ENCODE results near the gene CD180. TPM values are rescaled to one million over a fixed set of nuclear protein-coding genes. Genes with fewer than 3 reads are reported as not detected.

The CD180 gene
- total RNA-seq, 2 donors from 2014 or later = 1.4 to 1.5 TPM

DNA sequence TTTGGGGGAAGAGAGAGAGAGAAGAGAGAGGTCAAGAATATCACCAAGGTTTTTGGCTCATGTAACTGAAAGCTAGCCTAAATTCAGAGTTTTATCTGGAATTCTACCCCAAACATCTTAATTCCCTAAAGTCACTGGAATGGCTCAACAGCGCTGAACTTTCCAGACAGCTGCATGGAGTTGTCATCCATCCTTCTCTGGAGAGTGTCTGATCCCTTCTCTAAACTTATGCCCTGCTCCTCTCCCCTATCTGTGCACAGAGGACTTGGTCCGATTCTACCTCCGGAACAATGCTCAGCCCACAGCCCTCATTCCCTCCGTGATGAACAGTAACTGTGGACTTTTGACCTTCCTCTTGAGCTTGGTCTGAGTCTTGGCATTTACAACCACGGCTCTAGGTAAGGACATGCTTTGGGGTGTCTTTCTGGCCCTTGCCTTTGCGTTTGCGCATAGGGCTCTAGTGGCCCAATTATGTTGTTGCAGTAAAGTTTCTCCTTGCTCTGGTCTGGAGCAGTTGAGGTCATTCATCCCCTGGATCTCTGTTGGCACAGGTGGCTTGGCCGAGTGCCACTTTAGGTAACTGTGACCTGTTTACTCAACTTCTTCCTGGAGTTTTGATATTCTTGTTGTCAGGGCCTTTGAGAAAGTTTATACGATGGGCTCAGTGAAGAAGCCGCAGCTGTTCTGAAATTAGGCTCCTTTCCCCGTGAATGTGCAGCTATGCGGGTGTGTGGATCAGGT lies 18.3 kb upstream of the CD180 start:
- intact Hi-C loops (cut with DNase I) = no loop called here
- DNase-seq (ENCODE audit: low spot score) = no peak

DNA sequence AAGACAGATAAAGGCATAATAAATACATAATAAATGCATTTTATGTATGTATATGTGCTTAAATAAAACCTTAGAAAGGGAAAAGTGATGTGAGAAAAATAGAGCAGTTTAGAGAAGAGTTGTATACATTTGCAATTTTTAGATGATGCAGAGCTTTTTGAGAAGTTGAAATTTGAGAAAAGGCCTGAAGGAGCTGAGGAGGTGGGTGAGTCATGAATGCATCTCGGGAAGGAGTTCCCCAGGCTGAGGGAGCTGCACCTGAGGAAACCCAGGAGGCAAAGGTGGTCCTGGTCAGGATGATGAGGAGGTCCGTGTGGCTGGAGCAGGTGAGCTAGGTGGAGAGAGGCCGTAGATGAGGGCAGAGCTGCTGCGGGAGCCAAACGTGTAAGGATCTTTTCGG lies 17.4 kb upstream of the CD180 start:
- no peak for DNase-seq (ENCODE audit: low spot score)
- intact Hi-C loops (cut with DNase I) = no loop called here

DNA sequence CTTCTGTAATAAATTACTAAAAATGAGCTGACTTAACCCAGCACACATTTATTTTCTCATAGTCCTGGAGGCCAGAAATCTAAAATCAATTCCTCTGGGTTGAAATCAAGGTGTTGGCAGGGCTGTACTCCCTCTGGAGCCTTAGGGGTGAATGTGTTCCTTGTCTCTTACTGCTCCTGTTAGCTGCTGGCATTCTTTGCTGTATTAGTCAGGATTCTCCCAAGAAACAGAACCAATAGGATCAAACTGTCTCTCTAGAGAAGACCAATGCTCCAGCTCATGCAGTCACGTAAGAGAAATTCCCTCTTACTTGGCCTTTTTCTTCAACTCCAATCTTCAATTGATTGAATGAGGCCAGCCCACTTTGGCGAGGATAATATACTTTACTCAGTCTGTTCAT lies 15.3 kb upstream of the CD180 start:
- no peak for DNase-seq (ENCODE audit: low spot score)
- intact Hi-C loops (cut with DNase I) = no loop called here

DNA sequence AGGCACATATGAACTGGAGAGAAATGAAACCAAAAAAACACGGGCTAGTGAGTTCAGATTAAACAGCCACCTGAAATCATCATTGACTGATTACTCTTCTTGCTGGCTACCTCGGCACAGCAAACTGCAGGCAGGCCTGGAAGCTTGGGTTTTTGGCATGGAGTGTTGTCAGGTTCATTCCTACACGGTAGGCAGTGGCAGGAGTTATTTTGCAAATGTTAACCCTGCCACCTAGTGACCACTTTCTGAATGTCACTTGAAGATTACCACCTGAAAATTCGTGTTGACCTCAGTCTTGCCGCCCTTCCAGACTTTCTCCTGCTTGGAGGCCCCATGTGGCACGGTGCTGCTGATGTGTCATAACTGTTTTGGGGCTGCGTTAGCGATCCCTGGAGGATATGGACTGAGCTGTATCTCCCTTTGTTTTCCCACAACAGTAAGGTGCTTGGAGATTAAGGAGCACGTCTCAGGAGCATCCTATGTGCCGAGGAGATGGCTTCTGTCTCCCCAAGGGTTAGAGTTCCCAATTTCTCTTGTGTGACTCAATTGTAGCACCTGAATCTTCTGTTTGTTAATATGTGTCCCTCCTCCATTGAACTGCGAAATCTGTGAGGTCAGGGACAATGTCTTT lies 12.7 kb upstream of the CD180 start:
- DNase-seq (ENCODE audit: low spot score) = no peak
- intact Hi-C loops (cut with DNase I) = loop anchor here (5.0 to 10.0 kb wide), 3 partner anchors 47 to 404 kb away; no protein-coding TSS in a partner anchor

DNA sequence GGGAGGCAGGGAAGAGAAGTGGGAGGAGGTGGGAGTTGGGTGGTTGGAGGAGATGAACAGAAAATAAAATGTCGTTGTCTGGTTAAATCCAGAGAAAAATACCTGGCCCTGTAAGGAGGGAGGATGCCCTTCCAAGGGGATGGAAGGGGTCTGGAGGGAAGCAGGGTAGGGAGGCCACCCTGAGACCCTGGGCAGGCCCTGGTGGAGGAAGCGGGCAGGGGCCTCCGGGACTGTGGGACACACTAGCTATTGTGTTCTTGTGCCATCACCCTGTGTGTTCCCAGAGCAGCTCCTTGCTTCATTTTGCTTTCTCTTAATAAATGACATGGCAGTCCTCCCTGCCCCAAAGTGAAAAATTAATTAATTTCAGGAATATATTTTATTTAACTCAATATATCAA lies 11.8 kb upstream of the CD180 start:
- intact Hi-C loops (cut with DNase I) = loop anchor here (5.0 to 10.0 kb wide), 3 partner anchors 46 to 404 kb away; no protein-coding TSS in a partner anchor
- DNase-seq (ENCODE audit: low spot score) = no peak

DNA sequence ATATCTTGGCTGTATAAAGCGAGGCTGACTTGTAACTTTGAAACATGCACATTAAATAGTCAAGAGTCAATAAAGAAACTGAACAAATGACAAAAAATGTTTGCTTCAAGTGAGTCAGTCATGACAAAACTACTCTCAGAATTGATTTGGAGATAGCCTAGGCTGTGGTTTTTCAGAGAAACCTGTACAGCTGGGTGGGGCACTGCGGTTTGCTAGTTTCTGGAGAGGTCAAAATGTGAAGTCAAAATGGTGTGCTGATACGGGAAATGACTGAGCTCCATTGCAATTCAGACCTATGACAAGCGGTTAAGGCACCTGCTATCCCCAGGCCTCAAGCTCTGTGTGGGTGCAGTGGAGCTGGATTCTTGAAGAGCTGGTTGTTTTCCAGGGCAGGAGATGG lies 10.3 kb upstream of the CD180 start:
- no peak for DNase-seq (ENCODE audit: low spot score)
- intact Hi-C loops (cut with DNase I) = loop anchor here (5.0 to 10.0 kb wide), 3 partner anchors 45 to 402 kb away; no protein-coding TSS in a partner anchor

DNA sequence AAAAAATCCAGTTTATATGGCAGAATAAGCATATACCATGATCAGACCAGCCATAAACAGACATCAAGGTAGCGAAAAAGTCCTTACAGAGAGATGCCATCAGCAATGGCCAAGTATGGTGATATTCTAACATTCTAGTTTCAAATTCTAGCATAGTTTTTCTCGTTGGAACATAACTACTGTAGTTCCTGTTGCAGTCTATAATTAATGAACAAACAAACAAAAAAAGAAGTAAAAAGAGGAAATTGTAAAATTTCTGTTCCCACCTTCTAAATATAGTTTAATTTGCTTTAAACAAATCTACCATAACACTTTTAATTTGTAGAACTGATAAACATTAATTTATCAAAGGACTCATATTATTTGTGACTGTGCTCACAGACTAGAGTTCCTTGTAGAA lies 9.9 kb upstream of the CD180 start:
- DNase-seq (ENCODE audit: low spot score) = no peak
- intact Hi-C loops (cut with DNase I) = loop anchor here (5.0 to 10.0 kb wide), 3 partner anchors 44 to 402 kb away; no protein-coding TSS in a partner anchor

DNA sequence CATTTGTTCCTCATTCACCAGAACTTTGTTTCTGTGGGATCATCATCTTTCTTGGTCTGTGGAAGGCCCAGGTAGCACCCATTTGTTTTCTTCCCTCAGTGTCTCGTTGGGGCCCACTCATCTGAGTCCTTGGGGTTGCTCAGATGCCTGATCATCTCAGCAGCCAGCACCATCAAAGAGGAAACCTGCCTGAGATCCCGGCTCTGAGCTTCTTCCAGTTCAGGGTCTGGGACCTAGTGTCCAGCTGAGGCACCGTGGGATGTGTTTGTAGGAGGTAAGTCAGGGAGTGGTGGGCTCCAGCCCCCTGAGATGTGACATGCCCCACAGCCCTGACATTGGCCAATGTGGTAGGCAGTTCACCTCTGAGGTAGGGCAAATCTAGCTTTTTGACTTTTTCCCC lies 9.4 kb upstream of the CD180 start:
- intact Hi-C loops (cut with DNase I) = loop anchor here (5.0 to 10.0 kb wide), 3 partner anchors 44 to 401 kb away; no protein-coding TSS in a partner anchor
- DNase-seq (ENCODE audit: low spot score) = no peak

DNA sequence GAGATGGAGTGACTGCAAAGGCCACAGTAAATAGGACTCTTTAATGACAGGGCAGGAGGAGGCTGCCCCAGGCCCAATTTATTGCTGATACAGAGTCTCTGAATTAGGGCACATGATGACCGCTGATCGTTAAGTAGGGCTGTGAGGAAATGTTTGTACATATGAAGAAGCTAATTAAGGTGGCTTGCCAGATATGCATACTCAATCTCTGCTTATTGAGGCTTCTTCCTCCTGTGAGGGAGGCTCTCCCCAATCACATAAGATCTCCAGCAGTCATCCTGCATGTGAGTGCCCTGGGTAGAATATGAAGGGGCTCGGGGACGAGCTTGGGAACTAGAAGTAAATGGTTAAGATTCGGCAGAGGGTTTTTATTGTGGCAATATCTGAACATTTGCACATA lies 8.2 kb upstream of the CD180 start:
- DNase-seq (ENCODE audit: low spot score) = no peak
- intact Hi-C loops (cut with DNase I) = loop anchor here (5.0 to 10.0 kb wide), 3 partner anchors 43 to 400 kb away; no protein-coding TSS in a partner anchor

DNA sequence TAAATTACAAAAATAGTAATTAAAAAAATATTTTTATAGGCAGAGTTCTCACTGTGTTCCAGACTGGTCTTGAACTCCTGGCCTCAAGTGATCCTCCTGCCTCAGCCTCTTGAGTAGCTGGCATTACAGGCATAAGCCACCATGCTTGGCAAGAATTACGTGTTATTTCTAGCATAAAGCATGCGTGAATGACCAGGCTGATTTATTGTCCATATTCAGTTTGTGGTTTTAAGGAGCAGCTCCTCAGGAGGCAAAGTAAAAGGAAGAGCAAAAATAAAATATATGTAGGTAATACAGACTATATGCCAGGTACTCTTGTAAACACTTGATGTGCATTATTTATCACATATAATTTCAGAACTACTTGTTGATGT lies 7.1 kb upstream of the CD180 start:
- intact Hi-C loops (cut with DNase I) = loop anchor here (5.0 to 10.0 kb wide), 3 partner anchors 41 to 399 kb away; no protein-coding TSS in a partner anchor

DNA sequence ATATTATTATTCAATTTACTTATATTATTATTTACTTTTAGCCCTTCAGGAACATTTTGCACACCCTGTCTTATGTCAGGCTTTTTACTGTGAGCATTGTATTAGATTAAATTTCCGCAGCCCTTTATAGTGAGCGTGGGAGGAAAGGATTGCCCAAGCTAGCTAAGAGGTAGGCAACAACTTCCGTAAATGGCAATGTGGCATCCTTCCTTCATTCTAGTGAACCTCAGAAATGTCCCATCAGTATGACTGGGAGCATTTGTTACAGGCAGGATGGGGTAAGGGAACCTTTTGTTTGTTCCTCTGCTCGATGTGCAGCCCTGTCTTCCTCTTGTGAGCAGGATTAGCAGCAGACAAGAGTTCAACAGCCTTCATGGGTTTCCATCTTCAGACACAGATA lies 6.2 kb upstream of the CD180 start:
- no peak for DNase-seq (ENCODE audit: low spot score)
- intact Hi-C loops (cut with DNase I) = loop anchor here (5.0 to 10.0 kb wide), 3 partner anchors 41 to 398 kb away; no protein-coding TSS in a partner anchor

More for the DNA sequence above, 7.1 kb upstream of the CD180 start:
- DNase-seq (ENCODE audit: low spot score) = no peak

DNA sequence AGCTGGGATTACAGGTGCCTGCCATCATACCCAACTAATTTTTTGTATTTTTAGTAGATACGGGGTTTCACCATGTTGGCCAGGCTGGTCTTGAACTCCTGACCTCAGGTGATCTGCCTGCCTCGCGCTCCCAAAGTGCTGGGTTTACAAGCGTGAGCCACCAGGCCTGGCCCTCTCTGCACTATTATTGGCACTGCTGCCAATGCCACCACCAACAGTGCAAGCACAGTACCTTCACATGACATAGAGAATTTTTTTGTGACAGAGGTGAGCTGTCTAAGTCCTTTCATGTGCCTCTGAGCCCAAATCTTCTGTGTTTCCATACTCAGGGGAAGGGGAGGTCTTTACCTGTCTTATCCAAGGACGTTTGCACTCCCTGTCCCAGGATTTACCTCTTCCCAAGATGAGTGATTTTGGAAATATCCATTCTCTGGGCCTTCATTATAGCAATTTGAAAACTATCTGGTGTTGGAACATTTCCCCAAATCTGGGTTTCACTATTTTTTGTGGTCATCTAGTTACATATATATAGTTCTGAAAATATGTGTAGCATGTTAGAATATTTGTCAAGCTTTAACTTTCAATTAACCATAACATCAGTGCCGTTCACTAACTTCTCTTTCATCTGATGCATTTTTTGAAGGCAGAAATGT lies 5.4 kb upstream of the CD180 start:
- intact Hi-C loops (cut with DNase I) = loop anchor here (5.0 to 10.0 kb wide), 3 partner anchors 40 to 397 kb away; no protein-coding TSS in a partner anchor
- DNase-seq (ENCODE audit: low spot score) = no peak

DNA sequence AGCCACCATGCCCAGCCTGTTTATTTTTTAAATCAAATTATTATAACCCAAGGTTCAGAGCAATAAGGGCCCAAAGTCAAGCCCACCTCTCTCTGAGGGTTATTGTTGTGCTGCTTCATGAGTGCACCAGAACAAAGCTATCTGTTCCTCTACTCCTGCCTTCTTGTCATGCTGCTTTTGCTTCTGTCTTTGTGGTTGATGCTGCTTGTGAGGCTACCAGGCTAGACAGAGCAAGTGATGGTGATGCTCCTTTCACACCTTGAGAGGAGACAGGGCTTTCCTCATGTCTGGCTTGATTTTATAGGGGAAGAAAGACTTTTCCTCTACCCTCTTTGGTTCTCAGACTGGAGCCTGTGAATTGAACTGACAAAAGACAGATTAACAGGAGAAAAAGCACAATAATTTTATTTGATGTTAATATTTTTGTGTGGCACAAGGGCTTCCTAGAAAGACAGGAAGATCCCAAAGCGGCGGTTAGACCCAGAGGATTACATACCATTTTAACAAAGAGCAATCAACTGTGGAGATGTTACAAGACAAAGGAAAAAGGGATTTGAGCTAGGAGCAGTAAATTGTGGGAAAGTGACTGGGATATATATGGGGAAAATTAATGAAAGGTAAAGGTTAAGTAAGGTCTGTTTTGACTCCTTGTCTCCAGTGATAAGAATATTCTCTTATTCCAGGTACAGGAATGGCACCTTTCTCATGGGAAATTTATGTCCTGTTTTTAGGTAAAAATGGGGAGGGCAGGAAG lies 4.4 kb upstream of the CD180 start:
- DNase-seq (ENCODE audit: low spot score) = no peak
- intact Hi-C loops (cut with DNase I) = loop anchor here (5.0 to 10.0 kb wide), 3 partner anchors 39 to 396 kb away; no protein-coding TSS in a partner anchor

DNA sequence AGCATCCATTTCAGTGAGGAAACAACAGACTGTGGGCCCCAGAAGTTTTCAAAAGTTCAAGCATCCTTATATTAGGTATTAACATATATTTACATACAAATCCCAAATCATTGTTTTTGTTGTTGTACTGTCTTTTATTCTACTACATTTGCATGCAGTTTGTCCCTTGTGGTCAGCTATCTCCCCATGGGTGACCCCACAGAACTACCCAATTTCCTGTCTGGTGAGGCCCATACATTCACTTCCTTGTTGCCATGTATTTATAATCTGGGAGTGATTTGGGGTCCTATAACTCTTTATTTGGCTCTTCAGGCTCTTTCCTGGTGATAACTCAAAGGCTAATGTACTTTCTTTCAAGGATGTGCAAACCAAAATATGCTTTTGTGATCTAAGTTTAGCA lies 3.3 kb upstream of the CD180 start:
- DNase-seq (ENCODE audit: low spot score) = no peak
- intact Hi-C loops (cut with DNase I) = loop anchor here (5.0 to 10.0 kb wide), 3 partner anchors 38 to 395 kb away; no protein-coding TSS in a partner anchor

DNA sequence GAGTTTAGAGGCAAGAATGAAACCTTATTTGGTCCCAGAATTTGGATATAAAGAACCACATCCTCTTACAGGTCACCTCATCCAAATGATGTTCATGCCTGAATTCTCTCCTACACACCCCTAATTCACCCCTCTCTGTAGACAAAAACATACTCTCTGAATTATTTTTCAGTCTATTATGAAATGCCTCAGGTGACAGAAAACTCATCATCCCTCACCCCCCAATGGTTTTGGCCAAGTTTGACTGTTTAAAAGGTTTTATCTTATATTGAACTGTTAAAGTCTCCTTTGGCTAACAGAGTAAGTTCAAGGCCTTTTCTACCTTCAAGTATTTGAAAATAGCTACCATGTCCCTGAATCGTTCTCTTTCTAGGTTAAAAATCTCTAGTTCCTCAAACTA lies 2.3 kb upstream of the CD180 start:
- intact Hi-C loops (cut with DNase I) = no loop called here
- no peak for DNase-seq (ENCODE audit: low spot score)

DNA sequence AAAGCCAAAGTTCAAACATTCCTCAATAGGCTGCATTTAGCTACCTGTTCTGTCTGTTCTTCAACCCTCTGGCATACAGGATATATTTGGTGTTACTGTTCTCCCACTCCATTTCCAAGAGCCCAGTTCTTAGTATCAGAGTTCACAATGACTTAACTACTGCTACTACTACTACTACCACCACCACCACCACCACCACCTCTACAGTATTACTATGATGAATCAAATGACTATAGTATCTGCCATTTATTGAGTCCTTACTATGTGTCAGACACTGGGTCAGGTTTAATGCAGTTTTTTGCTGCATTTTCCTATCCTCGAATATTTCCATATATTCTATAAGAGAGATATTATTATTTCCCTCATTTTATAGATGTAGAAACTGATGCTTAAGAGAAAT lies 937 bp upstream of the CD180 start:
- DNase-seq (ENCODE audit: low spot score) = no peak
- intact Hi-C loops (cut with DNase I) = no loop called here

DNA sequence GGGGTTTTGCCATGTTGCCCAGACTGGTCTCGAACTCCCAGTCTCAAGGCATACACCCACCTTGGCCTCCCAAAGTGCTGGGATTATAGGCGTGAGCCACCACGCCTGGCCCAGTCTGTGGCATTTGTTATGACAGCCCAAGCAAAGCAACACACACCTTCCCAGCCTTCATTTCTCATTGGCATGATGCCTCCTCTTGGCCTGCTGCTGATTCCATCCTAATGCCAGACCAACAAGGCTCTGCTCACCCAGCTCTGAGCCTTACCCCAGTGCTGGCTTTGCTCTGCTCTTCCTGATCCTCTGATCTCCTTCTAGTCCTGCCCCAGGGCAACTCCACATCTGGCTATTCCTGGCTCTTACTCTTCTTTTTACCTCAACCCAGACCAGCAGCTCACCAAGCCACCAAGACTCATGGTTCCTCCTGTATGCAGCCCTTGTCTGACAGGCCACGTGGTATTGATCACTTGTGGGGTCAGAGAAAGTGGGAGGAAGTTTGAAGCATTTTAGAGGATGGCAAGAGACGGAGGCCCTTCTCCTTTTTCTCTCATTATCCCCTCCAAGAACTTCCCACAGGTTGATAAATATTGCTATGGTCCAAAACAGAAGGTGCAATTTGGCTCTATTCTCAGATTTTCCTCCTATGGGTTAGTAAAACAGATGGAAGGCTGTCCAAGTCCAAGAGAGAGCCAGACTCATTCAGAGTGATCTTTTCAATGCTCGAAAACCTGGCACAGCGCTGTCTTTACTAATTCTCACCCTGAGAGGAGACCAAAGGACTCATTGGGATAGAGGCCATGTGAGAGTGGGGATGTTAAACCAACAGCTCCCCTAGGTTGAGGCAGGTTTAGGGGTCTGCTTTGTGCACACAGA lies 958 bp downstream of the CD180 start:
- intact Hi-C loops (cut with DNase I) = no loop called here
- no peak for DNase-seq (ENCODE audit: low spot score)

DNA sequence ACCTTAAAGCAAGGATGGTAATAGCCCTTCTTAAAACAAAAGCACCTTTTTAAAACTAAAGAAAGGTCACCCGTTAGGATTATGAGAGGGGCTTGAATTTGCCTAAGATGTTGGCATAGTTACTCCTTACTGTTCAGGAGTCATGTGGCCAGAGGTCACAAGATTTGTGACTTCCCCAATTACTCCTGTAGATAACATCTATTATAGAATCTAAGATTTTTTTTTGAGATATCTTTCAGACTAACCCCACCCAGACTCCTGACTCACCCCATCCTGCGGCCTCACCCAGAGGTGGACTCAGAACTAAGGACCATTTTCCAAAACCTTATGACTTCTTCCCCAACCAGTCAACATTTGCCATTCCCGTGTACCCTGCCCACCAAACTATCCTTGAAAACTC lies 2.4 kb downstream of the CD180 start:
- intact Hi-C loops (cut with DNase I) = no loop called here
- DNase-seq (ENCODE audit: low spot score) = no peak

Measured in posterior vena cava (tissue), 2 donors.